ENCODE results near the gene GRM7. TPM values are rescaled to one million over a fixed set of nuclear protein-coding genes. Genes with fewer than 3 reads are reported as not detected.
"Not testable (repeated sequence)": the region's sequence is repeated elsewhere in the genome, so short reads cannot be mapped to it uniquely, and the experiment has no call there.

Gene GRM7
- total RNA-seq, 6 donors from 2014 or later, result 0.46 to 8.6 TPM; not detected in 4

GRCh38 chr3:6915898-6916297 is 55.0 kb downstream of the GRM7 start:
- DNase-seq, result no peak
- TF ChIP-seq EP300 (IDR thresholded peaks at IDR 0.05) (no peak), POLR2AphosphoS5 (IDR thresholded peaks at IDR 0.05) (no peak), POLR2A (IDR thresholded peaks at IDR 0.05) (no peak), CTCF (IDR thresholded peaks at IDR 0.05) (no peak)

GRCh38 chr3:6921066-6921465 is 60.2 kb downstream of the GRM7 start:
- no peaks in the 10 kb centered on the region for H3K36me3 ChIP-seq
- no peak for ATAC-seq (ENCODE audit: low FRiP score in 2 of 2)
- H3K27me3 ChIP-seq, result no peaks in the 10 kb centered on the region
- TF ChIP-seq EP300 (IDR thresholded peaks at IDR 0.05) (no peak), POLR2AphosphoS5 (IDR thresholded peaks at IDR 0.05) (no peak), CTCF (IDR thresholded peaks at IDR 0.05) (no peak), POLR2A (IDR thresholded peaks at IDR 0.05) (no peak)
- H3K4me3 ChIP-seq, result no peak overlapping the region
- WGBS, 2 donors, result 64 to 74% methylated on average over 8 of the region's 8 CpGs
- no peaks in the 10 kb centered on the region for H3K4me1 ChIP-seq
- no peak overlapping the region for H3K27ac ChIP-seq
- no peaks in the 10 kb centered on the region for H3K9me3 ChIP-seq
- DNase-seq, result no peak

More at GRCh38 chr3:6915898-6916297, 55.0 kb downstream of the GRM7 start:
- Histone ChIP-seq H3K4me3 (no peak overlapping the region), H3K27ac (no peak overlapping the region), H3K4me1 (no peaks in the 10 kb centered on the region), H3K27me3 (no peaks in the 10 kb centered on the region), H3K36me3 (no peaks in the 10 kb centered on the region), H3K9me3 (no peaks in the 10 kb centered on the region)
- WGBS, 2 donors, result 73 to 93% methylated on average over 1 of the region's 1 CpG
- ATAC-seq (ENCODE audit: low FRiP score in 2 of 2), result no peak

GRCh38 chr3:6921876-6922275 is 61.0 kb downstream of the GRM7 start:
- 72 to 82% methylated on average over 8 of the region's 8 CpGs for WGBS, 2 donors

GRCh38 chr3:6928064-6928463 is 67.1 kb downstream of the GRM7 start:
- ATAC-seq (ENCODE audit: low FRiP score in 2 of 2) (no peak), DNase-seq (no peak)
- H3K27ac ChIP-seq, result no peak overlapping the region
- H3K4me1 ChIP-seq, result no peaks in the 10 kb centered on the region
- TF ChIP-seq CTCF (IDR thresholded peaks at IDR 0.05) (no peak), POLR2A (IDR thresholded peaks at IDR 0.05) (no peak), POLR2AphosphoS5 (IDR thresholded peaks at IDR 0.05) (no peak), EP300 (IDR thresholded peaks at IDR 0.05) (no peak)
- no peaks in the 10 kb centered on the region for H3K36me3 ChIP-seq
- H3K9me3 ChIP-seq, result no peaks in the 10 kb centered on the region
- no peaks in the 10 kb centered on the region for H3K27me3 ChIP-seq
- no peak overlapping the region for H3K4me3 ChIP-seq
- 44 to 51% methylated on average over 2 of the region's 2 CpGs for WGBS, 2 donors

More at GRCh38 chr3:6921876-6922275, 61.0 kb downstream of the GRM7 start:
- Histone ChIP-seq H3K27me3 (no peaks in the 10 kb centered on the region), H3K4me3 (no peak overlapping the region), H3K4me1 (no peaks in the 10 kb centered on the region), H3K36me3 (no peaks in the 10 kb centered on the region), H3K27ac (no peak overlapping the region), H3K9me3 (no peaks in the 10 kb centered on the region)
- no peak for ATAC-seq (ENCODE audit: low FRiP score in 2 of 2)
- TF ChIP-seq EP300 (IDR thresholded peaks at IDR 0.05), result no peak
- TF ChIP-seq CTCF (IDR thresholded peaks at IDR 0.05), result no peak
- no peak for TF ChIP-seq POLR2AphosphoS5 (IDR thresholded peaks at IDR 0.05)
- no peak for TF ChIP-seq POLR2A (IDR thresholded peaks at IDR 0.05)
- no peak for DNase-seq

GRCh38 chr3:6929918-6930317 is 69.0 kb downstream of the GRM7 start:
- no peak overlapping the region for H3K4me3 ChIP-seq
- ATAC-seq (ENCODE audit: low FRiP score in 2 of 2) (no peak), DNase-seq (no peak)
- no peaks in the 10 kb centered on the region for H3K36me3 ChIP-seq
- no peaks in the 10 kb centered on the region for H3K4me1 ChIP-seq
- no peak overlapping the region for H3K27ac ChIP-seq
- 70% methylated on average over 2 of the region's 2 CpGs for WGBS, 2 donors
- no peaks in the 10 kb centered on the region for H3K27me3 ChIP-seq
- no peaks in the 10 kb centered on the region for H3K9me3 ChIP-seq
- no peak for TF ChIP-seq POLR2A (IDR thresholded peaks at IDR 0.05)
- no peak for TF ChIP-seq EP300 (IDR thresholded peaks at IDR 0.05)

- ATAC-seq (ENCODE audit: low FRiP score in 2 of 2); H3K4me3 ChIP-seq; DNase-seq; H3K4me1 ChIP-seq; H3K27ac ChIP-seq; H3K27me3 ChIP-seq; H3K36me3 ChIP-seq; H3K9me3 ChIP-seq: not testable (repeated sequence)
- 82 to 90% methylated on average over 2 of the region's 2 CpGs for WGBS, 2 donors
Observed at GRCh38 chr3:6935418-6935817, 74.5 kb downstream of the GRM7 start.
